ENCODE measurements around the gene FGFR1OP2. TPM values are rescaled to one million over a fixed set of nuclear protein-coding genes. Genes with fewer than 3 reads are reported as not detected.
"Not testable (repeated sequence)": the region's sequence is repeated elsewhere in the genome, so short reads cannot be mapped to it uniquely, and the experiment has no call there.

The FGFR1OP2 gene
- total RNA-seq: 48.3 and 49.9 TPM in 2 replicates

DNA sequence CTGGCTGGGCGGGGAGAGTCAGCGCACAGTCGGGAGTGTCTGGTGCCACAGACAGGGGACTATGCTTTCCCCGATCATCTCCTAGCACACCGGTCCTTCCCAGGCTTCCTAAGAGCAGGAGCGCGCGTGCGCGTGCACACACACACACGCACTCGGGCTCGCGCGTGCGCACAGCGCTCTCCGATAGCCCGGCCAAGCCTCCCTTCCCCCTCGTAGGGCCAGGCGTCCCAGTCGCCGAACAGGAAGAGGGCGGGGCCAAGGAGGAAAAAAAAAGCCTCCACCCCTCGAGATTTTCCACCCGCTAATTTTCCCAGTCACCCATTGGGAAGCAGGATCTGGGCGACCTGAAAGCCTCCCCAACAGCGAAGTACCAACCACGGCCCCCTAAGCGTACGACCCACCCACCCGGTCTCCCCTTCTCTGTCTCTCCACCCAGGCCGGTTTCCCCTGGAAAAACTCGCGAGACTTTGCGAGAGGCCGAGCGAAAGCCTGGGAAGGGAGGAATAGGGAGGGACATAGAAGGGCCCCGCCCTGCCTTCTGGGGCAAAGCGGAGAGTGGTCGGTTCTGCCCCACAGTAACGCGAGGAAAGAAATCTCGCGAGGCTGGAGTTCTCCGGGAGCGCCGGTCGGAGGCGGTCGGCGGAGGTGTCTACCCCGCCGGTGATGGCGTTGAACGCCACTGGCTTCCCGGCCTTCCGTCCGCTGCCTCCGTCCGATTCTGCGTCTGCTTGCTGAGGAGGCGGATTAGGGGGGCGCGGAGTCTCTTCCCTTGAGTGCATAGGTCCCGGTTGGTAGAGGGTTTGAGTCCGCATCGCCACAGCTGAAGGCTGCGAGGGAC lies at the start of gene FGFR1OP2, which contains the start of gene INTS13:
TSS of gene FGFR1OP2 (plus strand) at position 608 of the 838 bp plus-strand sequence. CDS start 15,689 bp downstream, outside the sequence.
TSS of gene INTS13 (minus strand) at position 119 of the 838 bp plus-strand sequence. CDS start 1,178 bp downstream, outside the sequence.
- peak; percentile 97 for DNase-seq (ENCODE audit: low spot score)
- Mint-ChIP-seq H3K4me1 (ENCODE audit: low read depth) (peaks cover 82% of the 10 kb centered on the region), H3K27ac (peak within 1 kb of the TSS; percentile 96), H3K27me3 (ENCODE audit: insufficient read depth) (no peaks in the 10 kb centered on the region), H3K36me3 (ENCODE audit: low read depth) (peaks cover 25% of the 10 kb centered on the region), H3K9me3 (no peaks in the 10 kb centered on the region), H3K4me3 (peak within 1 kb of the TSS; percentile 96)
- intact Hi-C loops (cut with micrococcal nuclease): loop anchor here (1.0 to 10.0 kb wide), 13 partner anchors 34 to 1886 kb away; partner anchors contain the start of genes MED21, STK38L and TM7SF3

- no peak for DNase-seq (ENCODE audit: low spot score)
- H3K9me3 Mint-ChIP-seq: no peaks in the 10 kb centered on the region
- no peaks in the 10 kb centered on the region for H3K4me1 Mint-ChIP-seq (ENCODE audit: low read depth)
- H3K27ac Mint-ChIP-seq: no peak overlapping the region
- intact Hi-C loops (cut with micrococcal nuclease): no loop called here
- H3K27me3 Mint-ChIP-seq (ENCODE audit: insufficient read depth): peaks cover 2% of the 10 kb centered on the region
- H3K4me3 Mint-ChIP-seq: no peak overlapping the region
- peaks cover 2% of the 10 kb centered on the region for H3K36me3 Mint-ChIP-seq (ENCODE audit: low read depth)
Measured at GRCh38 chr12:26890784-26891183, 47.5 kb upstream of the FGFR1OP2 start.

DNA sequence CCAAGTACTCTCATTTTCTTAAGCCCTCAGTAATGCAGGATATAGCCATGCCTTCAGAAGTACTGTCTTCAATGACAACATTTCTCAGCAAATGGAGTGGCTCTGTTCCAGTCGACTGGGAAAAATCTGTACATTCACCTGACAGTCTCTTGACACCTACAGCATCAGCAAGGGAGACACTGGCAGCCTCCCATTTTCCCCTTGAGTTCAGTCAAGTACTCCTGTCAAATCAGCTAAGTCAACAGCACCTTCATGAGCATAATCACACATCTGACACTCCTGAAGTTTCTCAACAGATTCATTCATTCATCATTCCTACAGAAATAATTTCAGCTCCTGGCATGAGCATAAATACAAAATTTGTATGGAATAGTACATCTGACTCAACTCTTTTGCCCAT lies 46.6 kb upstream of the FGFR1OP2 start:
- Mint-ChIP-seq H3K27me3 (ENCODE audit: insufficient read depth) (peaks cover 2% of the 10 kb centered on the region), H3K4me3 (no peak overlapping the region), H3K4me1 (ENCODE audit: low read depth) (no peaks in the 10 kb centered on the region), H3K9me3 (no peaks in the 10 kb centered on the region), H3K27ac (no peak overlapping the region), H3K36me3 (ENCODE audit: low read depth) (peaks cover 9% of the 10 kb centered on the region)
- DNase-seq (ENCODE audit: low spot score): no peak
- intact Hi-C loops (cut with micrococcal nuclease): no loop called here

GRCh38 chr12:26895672-26896071 lies 42.6 kb upstream of the FGFR1OP2 start:
- Mint-ChIP-seq H3K36me3 (ENCODE audit: low read depth) (peaks cover 24% of the 10 kb centered on the region), H3K4me1 (ENCODE audit: low read depth) (no peaks in the 10 kb centered on the region), H3K9me3 (no peaks in the 10 kb centered on the region), H3K27me3 (ENCODE audit: insufficient read depth) (no peaks in the 10 kb centered on the region), H3K4me3 (no peak overlapping the region), H3K27ac (no peak overlapping the region)
- no peak for DNase-seq (ENCODE audit: low spot score)
- intact Hi-C loops (cut with micrococcal nuclease): no loop called here

GRCh38 chr12:26896913-26897312 lies 41.4 kb upstream of the FGFR1OP2 start:
- no peaks in the 10 kb centered on the region for H3K9me3 Mint-ChIP-seq

DNA sequence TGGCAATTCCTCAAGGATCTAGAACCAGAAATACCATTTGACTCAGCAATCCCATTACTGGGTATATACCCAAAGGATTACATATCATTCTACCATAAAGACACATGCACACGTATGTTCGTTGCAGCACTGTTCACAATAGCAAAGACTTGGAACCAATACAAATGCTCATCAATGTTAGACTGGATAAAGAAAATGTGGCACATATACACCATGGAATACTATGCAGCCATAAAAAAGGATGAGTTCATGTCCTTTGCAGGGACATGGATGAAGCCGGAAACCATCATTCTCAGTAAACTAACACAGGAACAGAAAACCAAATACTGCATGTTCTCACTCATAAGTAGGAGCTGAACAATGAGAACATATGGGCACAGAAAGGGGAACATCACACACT lies 34.9 kb upstream of the FGFR1OP2 start:
- H3K27ac Mint-ChIP-seq; intact Hi-C loops (cut with micrococcal nuclease); DNase-seq (ENCODE audit: low spot score); H3K4me3 Mint-ChIP-seq; H3K27me3 Mint-ChIP-seq (ENCODE audit: insufficient read depth): not testable (repeated sequence)
- Mint-ChIP-seq H3K36me3 (ENCODE audit: low read depth) (peaks cover 57% of the 10 kb centered on the region), H3K9me3 (peaks cover 12% of the 10 kb centered on the region), H3K4me1 (ENCODE audit: low read depth) (peaks cover 13% of the 10 kb centered on the region)

More at GRCh38 chr12:26896913-26897312, 41.4 kb upstream of the FGFR1OP2 start:
- Mint-ChIP-seq H3K27me3 (ENCODE audit: insufficient read depth) (no peaks in the 10 kb centered on the region), H3K4me3 (no peak overlapping the region), H3K4me1 (ENCODE audit: low read depth) (no peaks in the 10 kb centered on the region), H3K27ac (no peak overlapping the region), H3K36me3 (ENCODE audit: low read depth) (peaks cover 33% of the 10 kb centered on the region)
- intact Hi-C loops (cut with micrococcal nuclease): no loop called here
- no peak for DNase-seq (ENCODE audit: low spot score)

DNA sequence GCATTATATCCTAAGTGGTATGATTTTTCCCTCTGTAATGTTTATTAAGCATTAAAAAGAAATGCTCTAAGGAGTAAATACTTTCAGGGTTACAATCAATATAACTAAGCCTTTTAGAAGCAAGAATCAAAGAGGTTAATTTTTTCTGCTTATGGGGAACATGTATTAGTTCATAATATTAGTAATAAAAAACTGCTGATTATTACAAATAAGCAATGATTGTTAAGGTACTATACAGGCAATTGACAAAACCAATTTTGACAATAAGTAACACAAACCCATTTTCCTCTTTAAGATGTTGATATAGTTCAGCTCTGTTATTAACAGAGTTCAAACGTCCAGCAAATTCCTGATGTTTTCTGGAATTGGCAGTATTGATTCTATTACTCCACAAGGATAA lies 32.2 kb upstream of the FGFR1OP2 start:
- DNase-seq (ENCODE audit: low spot score): no peak
- H3K27ac Mint-ChIP-seq: no peak overlapping the region
- H3K27me3 Mint-ChIP-seq (ENCODE audit: insufficient read depth): no peaks in the 10 kb centered on the region
- H3K4me1 Mint-ChIP-seq (ENCODE audit: low read depth): peaks cover 13% of the 10 kb centered on the region
- H3K9me3 Mint-ChIP-seq: peaks cover 12% of the 10 kb centered on the region
- peaks cover 53% of the 10 kb centered on the region for H3K36me3 Mint-ChIP-seq (ENCODE audit: low read depth)
- no peak overlapping the region for H3K4me3 Mint-ChIP-seq
- intact Hi-C loops (cut with micrococcal nuclease): no loop called here

- H3K4me3 Mint-ChIP-seq: no peak overlapping the region
- intact Hi-C loops (cut with micrococcal nuclease): no loop called here
Measured at GRCh38 chr12:26906704-26907103, 31.6 kb upstream of the FGFR1OP2 start.

GRCh38 chr12:26918321-26919215 lies 19.7 kb upstream of the FGFR1OP2 start:
- no peaks in the 10 kb centered on the region for H3K27me3 Mint-ChIP-seq (ENCODE audit: insufficient read depth)
- H3K4me3 Mint-ChIP-seq: no peak overlapping the region
- intact Hi-C loops (cut with micrococcal nuclease): no loop called here
- H3K9me3 Mint-ChIP-seq: no peaks in the 10 kb centered on the region
- no peak for DNase-seq (ENCODE audit: low spot score)
- peaks cover 6% of the 10 kb centered on the region for H3K4me1 Mint-ChIP-seq (ENCODE audit: low read depth)
- peaks cover 37% of the 10 kb centered on the region for H3K36me3 Mint-ChIP-seq (ENCODE audit: low read depth)
- no peak overlapping the region for H3K27ac Mint-ChIP-seq

More at GRCh38 chr12:26906704-26907103, 31.6 kb upstream of the FGFR1OP2 start:
- Mint-ChIP-seq H3K36me3 (ENCODE audit: low read depth) (peaks cover 53% of the 10 kb centered on the region), H3K27ac (no peak overlapping the region), H3K9me3 (peaks cover 12% of the 10 kb centered on the region), H3K27me3 (ENCODE audit: insufficient read depth) (no peaks in the 10 kb centered on the region), H3K4me1 (ENCODE audit: low read depth) (peaks cover 13% of the 10 kb centered on the region)
- no peak for DNase-seq (ENCODE audit: low spot score)

GRCh38 chr12:26919216-26919555 lies 19.1 kb upstream of the FGFR1OP2 start:
- intact Hi-C loops (cut with micrococcal nuclease): no loop called here
- H3K27ac Mint-ChIP-seq: no peak overlapping the region
- DNase-seq (ENCODE audit: low spot score): no peak
- H3K4me1 Mint-ChIP-seq (ENCODE audit: low read depth): peaks cover 6% of the 10 kb centered on the region
- no peak overlapping the region for H3K4me3 Mint-ChIP-seq
- H3K36me3 Mint-ChIP-seq (ENCODE audit: low read depth): peaks cover 37% of the 10 kb centered on the region
- H3K27me3 Mint-ChIP-seq (ENCODE audit: insufficient read depth): no peaks in the 10 kb centered on the region
- no peaks in the 10 kb centered on the region for H3K9me3 Mint-ChIP-seq

- intact Hi-C loops (cut with micrococcal nuclease): no loop called here
- Mint-ChIP-seq H3K4me1 (ENCODE audit: low read depth) (no peaks in the 10 kb centered on the region), H3K9me3 (no peaks in the 10 kb centered on the region), H3K4me3 (no peak overlapping the region), H3K36me3 (ENCODE audit: low read depth) (peaks cover 35% of the 10 kb centered on the region), H3K27me3 (ENCODE audit: insufficient read depth) (no peaks in the 10 kb centered on the region), H3K27ac (no peak overlapping the region)
- DNase-seq (ENCODE audit: low spot score): no peak
Measured at GRCh38 chr12:26921886-26922285, 16.4 kb upstream of the FGFR1OP2 start.

DNA sequence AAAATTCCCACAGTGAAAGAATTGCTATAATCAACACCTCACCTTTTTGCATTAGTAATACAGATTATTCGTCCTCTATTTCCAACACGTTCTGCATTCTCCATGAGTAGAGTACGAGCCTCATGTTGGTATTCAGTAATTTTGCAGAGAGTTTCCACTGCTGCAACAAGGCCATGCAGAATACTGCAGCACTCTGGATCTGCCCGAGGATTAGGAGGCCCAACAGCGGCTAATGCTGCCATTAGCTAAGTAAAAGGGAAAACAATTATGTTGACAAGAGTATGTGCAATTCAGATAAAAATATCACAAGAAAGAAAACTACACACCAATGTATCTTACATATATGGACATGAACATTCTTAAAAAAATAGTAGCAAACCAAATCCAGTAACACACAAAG lies 9.6 kb upstream of the FGFR1OP2 start:
- H3K27ac Mint-ChIP-seq: no peak overlapping the region
- H3K4me1 Mint-ChIP-seq (ENCODE audit: low read depth): peaks cover 37% of the 10 kb centered on the region
- intact Hi-C loops (cut with micrococcal nuclease): no loop called here
- H3K4me3 Mint-ChIP-seq: no peak overlapping the region
- peaks cover 48% of the 10 kb centered on the region for H3K36me3 Mint-ChIP-seq (ENCODE audit: low read depth)
- DNase-seq (ENCODE audit: low spot score): no peak
- no peaks in the 10 kb centered on the region for H3K9me3 Mint-ChIP-seq
- H3K27me3 Mint-ChIP-seq (ENCODE audit: insufficient read depth): no peaks in the 10 kb centered on the region

DNA sequence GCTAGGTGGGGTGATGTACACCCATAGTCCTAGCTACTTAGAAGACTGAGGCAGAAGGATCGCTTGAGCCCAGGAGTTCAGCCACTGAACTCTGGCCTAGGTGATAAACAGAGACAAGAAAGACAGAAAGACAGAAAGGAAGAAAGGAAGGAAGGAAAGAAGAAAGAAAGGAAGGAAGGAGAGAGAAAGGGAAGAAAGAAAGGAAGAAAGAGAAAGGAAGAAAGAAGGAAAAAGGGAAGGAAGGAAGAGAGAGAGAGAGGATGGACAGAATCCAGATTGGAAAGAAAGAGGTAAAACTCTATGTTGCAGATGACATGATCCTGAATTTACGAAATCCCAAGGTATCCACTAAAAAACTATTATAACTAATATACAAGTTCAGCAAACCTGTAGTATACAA lies 8.7 kb upstream of the FGFR1OP2 start:
- H3K27me3 Mint-ChIP-seq (ENCODE audit: insufficient read depth): no peaks in the 10 kb centered on the region
- no peak overlapping the region for H3K4me3 Mint-ChIP-seq
- intact Hi-C loops (cut with micrococcal nuclease): no loop called here
- peak overlapping the region; percentile 13 for H3K27ac Mint-ChIP-seq
- no peak for DNase-seq (ENCODE audit: low spot score)
- peaks cover 46% of the 10 kb centered on the region for H3K4me1 Mint-ChIP-seq (ENCODE audit: low read depth)
- no peaks in the 10 kb centered on the region for H3K9me3 Mint-ChIP-seq
- H3K36me3 Mint-ChIP-seq (ENCODE audit: low read depth): peaks cover 53% of the 10 kb centered on the region

Data from activated T-helper 1 cell treated with anti-CD3 and anti-CD28 coated beads, Interleukin-12 subunit alpha, Interleukin-12 subunit beta, Interleukin-2, Interleukin-4 antibody, amounts not matched to agents 30 ng/mL and 10 ng/mL and 1 ng/mL, durations not matched to agents 14 hours and 24 hours and 36 hours (primary cell).